IPS DF 4.7 (cell line): ENCODE data around the gene MORC1.

ENCODE experiments used
- DNase-seq: peaks from one replicate; pipeline ENCODE4 v3.0.0-alpha.2; 2013; ENCODE audit warnings: low spot score; ENCODE audit errors: extremely low read depth

MORC1 gene

DNA sequence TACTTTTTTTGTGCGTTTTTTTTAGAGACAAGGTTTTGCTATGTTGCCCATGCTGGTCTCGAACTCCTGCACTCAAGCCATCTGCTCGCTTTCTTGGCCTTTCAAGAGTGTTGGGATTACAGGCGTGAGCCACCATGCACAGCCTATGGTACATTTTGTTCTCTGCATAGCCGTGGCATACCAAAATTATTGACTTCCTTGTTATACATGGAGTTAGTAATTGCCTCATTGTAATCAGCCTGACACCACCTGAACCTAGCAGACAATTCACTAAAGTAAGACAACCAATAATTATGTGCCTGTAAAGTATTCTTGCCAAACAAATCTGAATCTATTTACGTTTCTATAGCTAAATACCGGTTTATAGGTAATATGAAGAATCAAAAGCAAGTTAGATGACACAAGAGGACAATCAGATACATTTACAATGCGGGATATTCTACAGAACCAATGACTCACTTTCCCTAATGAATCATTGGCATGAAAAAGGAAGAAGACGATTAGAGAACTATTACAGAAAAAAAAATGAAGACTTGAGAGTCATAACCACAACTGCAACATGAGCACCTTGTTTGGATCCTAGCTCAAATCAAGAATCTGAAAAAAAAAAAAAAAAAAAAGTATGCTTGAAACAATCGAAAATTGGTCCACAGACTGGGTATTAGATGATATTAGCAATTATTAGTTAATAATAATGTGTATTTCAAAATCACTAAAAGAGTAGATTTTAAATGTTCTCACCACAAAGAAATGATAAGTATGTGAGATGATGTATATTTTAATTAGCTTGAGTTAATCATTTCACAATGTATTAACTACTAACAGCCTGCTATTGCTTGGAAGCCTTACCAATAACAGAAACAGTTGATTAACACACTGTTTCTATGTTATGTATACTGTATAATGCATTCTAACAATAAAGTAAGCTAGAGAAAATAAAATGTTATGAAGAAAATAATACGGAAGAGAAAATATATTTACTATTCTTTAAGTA is 171.3 kb downstream of the MORC1 start:
- no peak for DNase-seq

- no peak for DNase-seq
Measured at GRCh38 chr3:108940568-108941263, 177.2 kb downstream of the MORC1 start.

GRCh38 chr3:108940166-108940565 is 177.8 kb downstream of the MORC1 start:
- DNase-seq: no peak

DNA sequence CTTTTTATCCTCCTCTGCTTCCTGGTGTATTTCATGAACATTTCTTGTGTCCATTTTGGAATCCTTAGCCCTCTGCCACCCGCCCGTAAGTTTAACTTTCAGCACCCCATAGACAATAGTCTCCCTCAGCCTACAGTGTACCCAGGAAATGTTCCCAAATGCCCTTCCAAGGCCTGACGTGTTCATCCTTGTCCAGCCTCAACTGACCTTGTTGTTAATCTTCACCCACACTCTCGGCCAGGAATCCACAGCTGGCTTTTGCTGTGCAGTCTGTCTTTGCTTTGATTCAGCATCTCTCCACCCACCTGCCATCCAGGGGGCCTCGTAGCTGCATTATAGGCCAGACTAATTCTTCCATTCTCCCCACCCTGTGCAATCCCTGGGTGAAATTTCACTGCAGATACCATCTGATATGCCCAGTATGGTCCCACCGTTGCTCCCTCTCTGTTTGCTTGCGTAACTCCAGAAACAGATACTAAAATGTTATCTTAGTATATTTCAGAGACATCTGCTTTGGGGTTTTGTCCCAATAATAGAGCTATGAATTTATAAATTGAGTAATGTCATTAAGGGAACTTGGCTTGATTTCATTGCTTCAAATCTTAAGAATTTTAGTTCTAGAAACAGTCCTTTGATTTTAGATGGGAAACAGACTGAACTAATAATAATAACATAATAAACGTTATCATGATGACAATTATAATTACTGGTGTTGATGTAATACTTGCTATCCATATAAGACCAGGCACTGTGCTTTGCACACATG is 180.8 kb downstream of the MORC1 start:
- no peak for DNase-seq

- DNase-seq: no peak
Measured at GRCh38 chr3:108931035-108931434, 186.9 kb downstream of the MORC1 start.

DNA sequence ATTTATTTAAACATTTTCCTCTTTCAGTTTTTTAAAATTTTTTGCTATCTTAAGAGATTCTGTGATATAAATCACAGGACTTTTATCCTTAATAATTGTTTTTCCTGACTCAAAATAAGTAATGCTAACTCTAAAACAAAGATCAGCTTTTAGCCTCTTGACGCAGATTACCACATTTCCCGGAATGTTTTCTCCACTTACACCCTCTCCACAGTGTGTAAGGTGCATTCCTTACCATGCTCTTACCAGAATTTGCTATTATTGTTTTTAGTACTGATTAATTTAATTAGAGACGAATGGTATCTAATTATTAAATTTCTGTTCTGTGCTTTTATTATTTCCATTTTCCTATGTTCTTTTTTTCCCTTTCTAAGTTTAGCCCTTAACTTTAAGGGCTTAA is 199.1 kb downstream of the MORC1 start:
- no peak for DNase-seq

- peak; percentile 51 for DNase-seq
Measured at GRCh38 chr3:108914774-108915641, 202.9 kb downstream of the MORC1 start.

DNA sequence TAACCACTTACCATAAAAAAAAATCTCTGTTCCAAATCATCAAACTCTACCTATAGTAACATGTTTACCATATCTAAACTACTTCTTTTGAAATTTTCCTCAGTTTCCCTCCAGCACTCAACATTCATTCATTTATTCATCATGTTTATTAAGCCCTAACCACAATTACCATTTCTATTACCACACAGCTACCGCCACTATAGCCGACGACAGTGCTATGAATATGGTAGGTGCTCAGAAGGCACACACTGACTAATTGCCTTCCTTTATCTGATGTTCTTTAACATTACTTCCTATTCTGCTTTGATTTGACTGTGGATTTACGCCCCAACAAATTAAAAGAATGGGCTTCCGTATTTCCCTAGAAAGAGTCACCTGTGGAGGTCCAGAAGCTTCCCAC is 208.1 kb downstream of the MORC1 start:
- no peak for DNase-seq
